HepG2 (cell line): ENCODE results near the gene MRPL27. TPM values are rescaled to one million over a fixed set of nuclear protein-coding genes. Genes with fewer than 3 reads are reported as not detected.

Experiments used
- AHR ChIP-seq: IDR thresholded peaks from 2 replicates; pipeline ENCODE4 v1.6.1; 2018; ENCODE audit warnings: missing genetic modification reagents, missing compliant biosample characterization
- ELF3 ChIP-seq: IDR thresholded peaks from 2 replicates; pipeline ENCODE4 v1.6.1; 2016; ENCODE audit warnings: missing genetic modification reagents, missing compliant biosample characterization
- EP300 ChIP-seq, 3 experiments: sonication (generic) in 1 of 3; formaldehyde crosslinking in 1 of 3; IDR thresholded peaks; 2 replicates each; pipeline versions ENCODE4 v1.5.1 to v1.6.1; 2011 to 2020; ENCODE audit warnings: low read depth in 2 of 3, low read length in 2 of 3, borderline replicate concordance in 1 of 3, improper control_type of control experiment in 1 of 3, mild to moderate bottlenecking in 1 of 3, missing genetic modification reagents in 1 of 3, moderate library complexity in 1 of 3
- FOXO1 ChIP-seq: sonication (generic); formaldehyde crosslinking; IDR thresholded peaks from 2 replicates; pipeline ENCODE4 v1.4.0; 2020; ENCODE audit warnings: missing genetic modification reagents
- KAT2B ChIP-seq: fragments of 150-350 bp; IDR thresholded peaks from 2 replicates; pipeline ENCODE4 v1.6.1; 2014; ENCODE audit warnings: low read depth, low read length, borderline replicate concordance
- MED1 ChIP-seq: sonication (generic); formaldehyde crosslinking; IDR thresholded peaks from 2 replicates; pipeline ENCODE4 v1.4.0; 2020; ENCODE audit warnings: missing genetic modification reagents
- NCOA2 ChIP-seq: sonication (generic); formaldehyde crosslinking; IDR thresholded peaks from 2 replicates; pipeline ENCODE4 v1.8.0; 2022; ENCODE audit warnings: inconsistent platforms
- TMF1 ChIP-seq: sonication (generic); formaldehyde crosslinking; IDR thresholded peaks from 2 replicates; pipeline ENCODE4 v1.8.1; 2022; ENCODE audit warnings: low read depth, missing genetic modification reagents
- ZFP1 ChIP-seq: IDR thresholded peaks from 2 replicates; pipeline ENCODE4 v1.6.1; 2016
- ZNF550 ChIP-seq: sonication (generic); formaldehyde crosslinking; IDR thresholded peaks from 2 replicates; pipeline ENCODE4 v1.4.0; 2020; ENCODE audit warnings: mild to moderate bottlenecking, missing genetic modification reagents, borderline replicate concordance
- ZNF644 ChIP-seq: IDR thresholded peaks from 2 replicates; pipeline ENCODE4 v1.6.1; 2016; ENCODE audit warnings: low read depth
- ZNF775 ChIP-seq: sonication (generic); formaldehyde crosslinking; IDR thresholded peaks from 2 replicates; pipeline ENCODE4 v1.4.0; 2020; ENCODE audit warnings: missing genetic modification reagents, mild to moderate bottlenecking, moderate library complexity, borderline replicate concordance
- ZNF879 ChIP-seq: sonication (generic); formaldehyde crosslinking; IDR thresholded peaks from 2 replicates; pipeline ENCODE4 v1.8.1; 2023; ENCODE audit warnings: missing genetic modification reagents
- ZZZ3 ChIP-seq: sonication (generic); formaldehyde crosslinking; IDR thresholded peaks from 2 replicates; pipeline ENCODE4 v1.4.0; 2020; ENCODE audit warnings: missing genetic modification reagents, mild to moderate bottlenecking, borderline replicate concordance
- polyA plus RNA-seq, 8 experiments: library from polyadenylated mRNA; depleted of rRNA in 3 of 8; stranded (reverse) in 7 of 8; unstranded in 1 of 8; fragments of >200 nt; fragmentation: Illumina TruSeq in 4 of 8; extraction: Trizol in 4 of 8; gene quantifications; 2 replicates each; pipeline versions ENCODE4 v1.2.1 to v1.2.3, GENCODE V29; 2011 to 2016; ENCODE audit warnings: low read depth in 4 of 8, missing spikeins in 1 of 8, mixed read lengths in 1 of 8; ENCODE audit not compliant: insufficient read depth in 1 of 8
- total RNA-seq, 5 experiments: library from RNA; depleted of rRNA; stranded (reverse); fragments of >200 nt; fragmentation: Illumina TruSeq; extraction: Trizol; gene quantifications; 2 replicates each; pipeline ENCODE4 v1.2.3, GENCODE V29; 2016; ENCODE audit warnings: low read depth in 1 of 5
- TF ChIP-seq, protein P1 (sequence below): sonication (generic); formaldehyde crosslinking; IDR thresholded peaks from 2 replicates; pipeline ENCODE4 v1.8.0; 2022; ENCODE audit warnings: low read depth, missing genetic modification reagents
- TF ChIP-seq, protein P2 (sequence below): sonication (generic); formaldehyde crosslinking; IDR thresholded peaks from 2 replicates; pipeline ENCODE4 v1.4.0; 2020; ENCODE audit warnings: missing genetic modification reagents
- TF ChIP-seq, protein P3 (sequence below): sonication (generic); formaldehyde crosslinking; IDR thresholded peaks from 2 replicates; pipeline ENCODE4 v1.8.1; 2023; ENCODE audit warnings: mild to moderate bottlenecking, missing genetic modification reagents
- TF ChIP-seq, protein P4 (sequence below): sonication (generic); formaldehyde crosslinking; IDR thresholded peaks from 2 replicates; pipeline ENCODE4 v1.4.0; 2020; ENCODE audit warnings: mild to moderate bottlenecking, missing genetic modification reagents

MRPL27 gene
- total and polyA plus RNA-seq, 2 of the 13 experiments (the other 11 are each of a cell fraction or from before 2014, with no cell fraction given), result 137 to 217 TPM

DNA sequence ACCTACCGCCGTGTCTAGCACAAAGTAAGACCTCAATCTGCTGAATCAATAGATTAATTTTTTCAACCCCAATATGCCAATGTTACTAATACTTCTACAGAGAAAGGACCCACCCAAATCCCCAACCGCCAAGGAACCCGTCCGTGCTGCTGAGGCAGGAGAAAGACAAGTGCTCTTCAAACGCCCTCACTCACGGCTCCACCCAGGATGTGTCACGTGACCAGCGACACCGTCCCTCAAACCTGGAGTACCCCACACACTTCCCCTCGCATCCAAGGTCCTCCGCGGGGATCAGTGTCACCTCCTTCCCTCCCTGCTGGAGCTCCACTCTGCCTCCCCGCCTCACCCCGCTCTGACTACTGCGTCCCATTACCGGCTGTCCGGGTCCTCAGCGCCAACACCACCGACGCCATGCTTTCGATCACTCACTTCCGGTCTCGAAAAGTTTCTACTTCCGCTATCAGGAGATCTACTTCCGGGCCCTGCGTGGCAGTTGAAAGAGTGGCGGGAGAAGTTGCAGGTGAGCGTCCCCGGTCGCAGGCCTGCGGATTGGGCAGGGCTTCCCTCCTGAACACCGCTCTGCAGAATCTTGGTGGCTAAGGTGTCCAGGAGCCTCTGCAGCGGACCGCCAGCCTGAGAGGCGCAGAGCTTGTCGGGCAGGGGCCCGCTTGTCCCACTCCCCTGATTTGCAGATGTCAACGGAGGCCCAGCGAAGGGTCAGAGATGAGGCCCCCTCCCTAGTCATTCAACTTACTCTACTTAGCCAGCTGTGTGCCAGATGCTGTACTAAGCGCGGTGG lies at the start of gene MRPL27, which contains the start of gene EME1 (continued):
- TF ChIP-seq, protein P1, sequence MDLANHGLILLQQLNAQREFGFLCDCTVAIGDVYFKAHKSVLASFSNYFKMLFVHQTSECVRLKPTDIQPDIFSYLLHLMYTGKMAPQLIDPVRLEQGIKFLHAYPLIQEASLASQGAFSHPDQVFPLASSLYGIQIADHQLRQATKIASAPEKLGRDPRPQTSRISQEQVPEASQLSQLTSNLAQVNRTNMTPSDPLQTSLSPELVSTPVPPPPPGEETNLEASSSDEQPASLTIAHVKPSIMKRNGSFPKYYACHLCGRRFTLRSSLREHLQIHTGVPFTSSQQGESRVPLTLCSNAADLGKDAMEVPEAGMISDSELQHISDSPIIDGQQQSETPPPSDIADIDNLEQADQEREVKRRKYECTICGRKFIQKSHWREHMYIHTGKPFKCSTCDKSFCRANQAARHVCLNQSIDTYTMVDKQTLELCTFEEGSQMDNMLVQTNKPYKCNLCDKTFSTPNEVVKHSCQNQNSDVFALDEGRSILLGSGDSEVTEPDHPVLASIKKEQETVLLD, result peak; percentile 76
- TF ChIP-seq NCOA2 (CRISPR knock-in tag) (peak; percentile 72; the same call in 1 of the 2 replicates), ZNF775 (CRISPR knock-in tag) (peak; percentile 87), ZNF644 (no peak), ZNF879 (CRISPR knock-in tag) (peak; percentile 84; the same call in 1 of the 2 replicates), TMF1 (CRISPR knock-in tag) (peak; percentile 95), ELF3 (CRISPR knock-in tag) (peak; percentile 70), ZZZ3 (CRISPR knock-in tag) (peak; percentile 95; the same call in 1 of the 2 replicates), EP300 (IDR thresholded peaks at IDR 0.05; ENCODE audit: low read depth in 2 of 2, low read length in 2 of 2) (0 out of 4 replicates have a peak, but pooled peaks of 1 of the 2 experiments have one; percentile 32), EP300 (CRISPR knock-in tag; IDR thresholded peaks at IDR 0.05; ENCODE audit: borderline replicate concordance) (peak; percentile 45), FOXO1 (CRISPR knock-in tag) (peak; percentile 64), KAT2B (no peak), ZNF550 (CRISPR knock-in tag) (peak; percentile 97; the same call in 1 of the 2 replicates), ZFP1 (CRISPR knock-in tag) (0 out of 2 replicates have a peak, but pooled peaks have one; percentile 74), MED1 (CRISPR knock-in tag) (peak; percentile 65; the same call in 1 of the 2 replicates), AHR (CRISPR knock-in tag) (peak; percentile 51; the same call in 1 of the 2 replicates)
- TF ChIP-seq, protein P2, sequence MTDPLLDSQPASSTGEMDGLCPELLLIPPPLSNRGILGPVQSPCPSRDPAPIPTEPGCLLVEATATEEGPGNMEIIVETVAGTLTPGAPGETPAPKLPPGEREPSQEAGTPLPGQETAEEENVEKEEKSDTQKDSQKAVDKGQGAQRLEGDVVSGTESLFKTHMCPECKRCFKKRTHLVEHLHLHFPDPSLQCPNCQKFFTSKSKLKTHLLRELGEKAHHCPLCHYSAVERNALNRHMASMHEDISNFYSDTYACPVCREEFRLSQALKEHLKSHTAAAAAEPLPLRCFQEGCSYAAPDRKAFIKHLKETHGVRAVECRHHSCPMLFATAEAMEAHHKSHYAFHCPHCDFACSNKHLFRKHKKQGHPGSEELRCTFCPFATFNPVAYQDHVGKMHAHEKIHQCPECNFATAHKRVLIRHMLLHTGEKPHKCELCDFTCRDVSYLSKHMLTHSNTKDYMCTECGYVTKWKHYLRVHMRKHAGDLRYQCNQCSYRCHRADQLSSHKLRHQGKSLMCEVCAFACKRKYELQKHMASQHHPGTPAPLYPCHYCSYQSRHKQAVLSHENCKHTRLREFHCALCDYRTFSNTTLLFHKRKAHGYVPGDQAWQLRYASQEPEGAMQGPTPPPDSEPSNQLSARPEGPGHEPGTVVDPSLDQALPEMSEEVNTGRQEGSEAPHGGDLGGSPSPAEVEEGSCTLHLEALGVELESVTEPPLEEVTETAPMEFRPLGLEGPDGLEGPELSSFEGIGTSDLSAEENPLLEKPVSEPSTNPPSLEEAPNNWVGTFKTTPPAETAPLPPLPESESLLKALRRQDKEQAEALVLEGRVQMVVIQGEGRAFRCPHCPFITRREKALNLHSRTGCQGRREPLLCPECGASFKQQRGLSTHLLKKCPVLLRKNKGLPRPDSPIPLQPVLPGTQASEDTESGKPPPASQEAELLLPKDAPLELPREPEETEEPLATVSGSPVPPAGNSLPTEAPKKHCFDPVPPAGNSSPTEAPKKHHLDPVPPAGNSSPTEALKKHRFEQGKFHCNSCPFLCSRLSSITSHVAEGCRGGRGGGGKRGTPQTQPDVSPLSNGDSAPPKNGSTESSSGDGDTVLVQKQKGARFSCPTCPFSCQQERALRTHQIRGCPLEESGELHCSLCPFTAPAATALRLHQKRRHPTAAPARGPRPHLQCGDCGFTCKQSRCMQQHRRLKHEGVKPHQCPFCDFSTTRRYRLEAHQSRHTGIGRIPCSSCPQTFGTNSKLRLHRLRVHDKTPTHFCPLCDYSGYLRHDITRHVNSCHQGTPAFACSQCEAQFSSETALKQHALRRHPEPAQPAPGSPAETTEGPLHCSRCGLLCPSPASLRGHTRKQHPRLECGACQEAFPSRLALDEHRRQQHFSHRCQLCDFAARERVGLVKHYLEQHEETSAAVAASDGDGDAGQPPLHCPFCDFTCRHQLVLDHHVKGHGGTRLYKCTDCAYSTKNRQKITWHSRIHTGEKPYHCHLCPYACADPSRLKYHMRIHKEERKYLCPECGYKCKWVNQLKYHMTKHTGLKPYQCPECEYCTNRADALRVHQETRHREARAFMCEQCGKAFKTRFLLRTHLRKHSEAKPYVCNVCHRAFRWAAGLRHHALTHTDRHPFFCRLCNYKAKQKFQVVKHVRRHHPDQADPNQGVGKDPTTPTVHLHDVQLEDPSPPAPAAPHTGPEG (CRISPR knock-in tag), result no peak
- TF ChIP-seq, protein P3, sequence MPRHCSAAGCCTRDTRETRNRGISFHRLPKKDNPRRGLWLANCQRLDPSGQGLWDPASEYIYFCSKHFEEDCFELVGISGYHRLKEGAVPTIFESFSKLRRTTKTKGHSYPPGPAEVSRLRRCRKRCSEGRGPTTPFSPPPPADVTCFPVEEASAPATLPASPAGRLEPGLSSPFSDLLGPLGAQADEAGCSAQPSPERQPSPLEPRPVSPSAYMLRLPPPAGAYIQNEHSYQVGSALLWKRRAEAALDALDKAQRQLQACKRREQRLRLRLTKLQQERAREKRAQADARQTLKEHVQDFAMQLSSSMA (CRISPR knock-in tag), result peak; percentile 97
- TF ChIP-seq, protein P4, sequence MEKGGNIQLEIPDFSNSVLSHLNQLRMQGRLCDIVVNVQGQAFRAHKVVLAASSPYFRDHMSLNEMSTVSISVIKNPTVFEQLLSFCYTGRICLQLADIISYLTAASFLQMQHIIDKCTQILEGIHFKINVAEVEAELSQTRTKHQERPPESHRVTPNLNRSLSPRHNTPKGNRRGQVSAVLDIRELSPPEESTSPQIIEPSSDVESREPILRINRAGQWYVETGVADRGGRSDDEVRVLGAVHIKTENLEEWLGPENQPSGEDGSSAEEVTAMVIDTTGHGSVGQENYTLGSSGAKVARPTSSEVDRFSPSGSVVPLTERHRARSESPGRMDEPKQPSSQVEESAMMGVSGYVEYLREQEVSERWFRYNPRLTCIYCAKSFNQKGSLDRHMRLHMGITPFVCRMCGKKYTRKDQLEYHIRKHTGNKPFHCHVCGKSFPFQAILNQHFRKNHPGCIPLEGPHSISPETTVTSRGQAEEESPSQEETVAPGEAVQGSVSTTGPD (CRISPR knock-in tag), result no peak
